ENCODE data around the gene DMAC2L.
"Not testable (repeated sequence)": the region's sequence is repeated elsewhere in the genome, so short reads cannot be mapped to it uniquely, and the experiment has no call there.

DMAC2L gene, protein sequence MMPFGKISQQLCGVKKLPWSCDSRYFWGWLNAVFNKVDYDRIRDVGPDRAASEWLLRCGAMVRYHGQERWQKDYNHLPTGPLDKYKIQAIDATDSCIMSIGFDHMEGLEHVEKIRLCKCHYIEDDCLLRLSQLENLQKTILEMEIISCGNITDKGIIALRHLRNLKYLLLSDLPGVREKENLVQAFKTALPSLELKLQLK

DNA sequence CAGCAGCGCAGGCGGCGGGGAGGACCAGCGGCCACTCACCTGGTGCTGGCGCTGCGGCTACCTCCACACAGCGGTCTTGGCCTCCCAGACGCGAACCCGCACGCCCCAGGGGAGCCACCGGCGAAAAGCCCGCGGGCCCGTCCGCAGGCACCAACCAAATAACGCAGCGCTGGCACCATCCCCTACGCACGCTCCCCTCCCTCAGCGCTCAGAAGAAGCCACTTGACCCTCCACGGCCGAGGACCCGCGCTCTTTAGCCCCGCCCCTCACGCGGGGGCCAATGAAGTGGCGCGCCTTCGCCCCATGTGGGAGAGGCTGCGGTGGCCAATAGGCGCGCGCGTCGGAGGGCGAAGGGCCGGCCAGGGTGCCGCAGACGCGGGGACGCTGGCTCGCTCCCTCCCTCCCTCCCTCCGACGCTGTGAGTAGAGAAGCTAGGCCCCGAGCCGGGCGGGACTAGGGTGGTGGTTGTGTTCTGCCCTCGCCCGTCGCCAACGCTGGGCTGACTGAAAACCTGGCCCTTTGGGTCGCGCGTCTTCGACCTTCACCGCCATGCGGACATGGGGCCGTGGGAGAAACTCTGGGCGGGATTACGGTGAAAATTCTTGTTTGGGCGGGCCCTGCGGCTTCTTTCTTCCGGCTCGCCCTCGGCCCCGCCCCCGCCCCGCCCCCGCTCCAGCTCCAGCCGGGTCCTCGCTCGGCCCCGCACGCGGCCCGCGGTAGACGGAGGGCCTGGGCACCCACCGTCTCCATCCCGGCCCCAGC is at the start of gene DMAC2L, which contains the start of gene L2HGDH:
Gene DMAC2L, plus strand, starts transcription at position 353 of the 762 bp plus-strand sequence. CDS start 9,164 bp downstream, outside the sequence.
Gene L2HGDH, minus strand, starts transcription at position 258 of the 762 bp plus-strand sequence. Its CDS starts 79 bp downstream, at position 179.
- peak; percentile 95 for DNase-seq

DNA sequence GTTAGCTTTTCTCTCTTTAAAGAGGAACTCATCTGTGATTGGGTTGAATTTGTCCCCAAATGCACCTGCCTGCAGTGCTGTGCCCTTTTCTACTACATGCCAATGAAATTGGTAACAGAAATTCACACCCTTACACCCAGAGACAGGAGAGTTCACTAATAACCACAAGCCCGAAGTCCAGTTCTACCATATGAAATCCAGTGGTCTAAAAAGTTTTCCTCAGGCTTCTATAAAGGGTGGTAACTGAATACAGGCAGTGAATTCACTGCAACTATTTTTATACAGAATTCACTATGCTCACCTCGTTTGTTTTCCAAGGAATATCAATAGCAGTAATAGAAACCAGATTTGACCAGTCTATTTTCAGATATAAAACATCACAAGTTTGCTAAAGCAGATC is 49.3 kb upstream of the DMAC2L start:
- DNase-seq = no peak

DNA sequence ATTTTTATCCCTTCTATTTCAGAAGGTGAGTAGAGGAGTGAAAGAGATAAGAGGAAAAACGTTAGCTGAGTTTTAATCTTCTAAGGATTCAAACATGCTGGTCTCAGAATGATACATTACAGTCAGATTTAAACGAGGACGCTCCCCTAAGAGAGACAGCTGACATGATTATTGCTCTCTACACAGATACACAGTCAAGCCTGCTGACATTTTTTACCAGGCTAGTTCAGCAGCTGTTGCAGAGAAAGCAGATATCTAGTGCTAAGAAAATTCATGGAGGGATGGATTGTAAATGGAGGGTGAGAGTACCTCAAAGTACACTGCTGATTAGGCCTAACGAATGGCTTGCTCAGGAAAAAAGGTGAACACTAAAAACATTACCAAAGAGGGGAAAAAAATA is 48.8 kb upstream of the DMAC2L start:
- DNase-seq = no peak

DNA sequence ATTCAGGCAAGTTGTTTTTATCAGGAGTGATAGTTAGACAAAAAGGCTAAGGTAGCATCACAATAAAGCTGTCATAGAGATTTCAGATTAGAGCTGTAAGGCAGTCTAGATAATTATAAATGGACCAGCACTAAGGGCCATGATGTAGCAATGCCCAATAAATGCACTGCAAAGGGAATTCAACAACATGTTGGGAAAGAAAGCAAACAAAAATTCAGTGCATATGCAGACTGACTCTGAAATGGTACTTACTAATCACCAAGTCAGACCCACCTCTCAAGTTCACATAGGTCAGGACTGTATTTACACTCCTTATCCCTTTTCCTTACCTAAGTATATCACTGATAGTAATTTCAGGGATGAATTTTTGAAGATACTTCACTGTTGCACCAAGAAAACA is 47.1 kb upstream of the DMAC2L start:
- no peak for DNase-seq

DNA sequence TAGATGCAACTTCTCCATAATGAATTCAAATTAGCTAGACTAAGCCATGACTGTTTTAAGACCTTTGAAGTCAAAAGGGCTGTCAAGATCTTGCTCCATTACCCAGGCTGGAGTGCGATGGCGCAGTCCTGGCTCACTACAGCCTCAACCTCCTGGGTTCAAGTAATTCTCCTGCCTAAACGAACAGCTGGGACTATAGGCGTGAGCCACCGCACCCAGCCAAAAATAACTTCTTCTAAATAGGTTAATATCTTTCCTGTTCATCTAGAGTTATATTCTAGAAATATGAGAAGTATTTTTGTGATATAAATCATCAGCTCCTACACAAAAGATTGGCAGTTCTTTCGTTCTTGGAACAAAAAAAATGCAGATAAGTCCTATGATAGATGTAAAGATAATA is 41.2 kb upstream of the DMAC2L start:
- no peak for DNase-seq

DNA sequence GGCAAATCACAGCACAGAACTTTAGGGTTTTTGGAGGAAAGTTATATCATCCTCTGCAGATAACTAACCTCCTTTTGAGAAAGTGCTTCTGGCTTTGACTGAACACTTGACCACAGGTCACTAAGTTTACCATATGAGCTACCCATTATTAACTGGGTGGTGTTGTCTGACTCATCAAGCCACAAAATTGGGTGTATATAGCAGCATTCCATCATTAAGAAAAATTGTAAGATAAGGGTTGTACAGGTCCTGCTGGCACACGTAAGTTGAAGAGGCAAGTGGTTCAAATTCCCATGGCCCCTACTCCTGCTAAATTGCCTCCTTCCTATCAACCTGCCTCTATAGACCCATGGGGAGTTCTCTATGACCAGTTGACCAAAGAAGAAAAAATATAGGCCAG is 39.6 kb upstream of the DMAC2L start:
- no peak for DNase-seq

DNA sequence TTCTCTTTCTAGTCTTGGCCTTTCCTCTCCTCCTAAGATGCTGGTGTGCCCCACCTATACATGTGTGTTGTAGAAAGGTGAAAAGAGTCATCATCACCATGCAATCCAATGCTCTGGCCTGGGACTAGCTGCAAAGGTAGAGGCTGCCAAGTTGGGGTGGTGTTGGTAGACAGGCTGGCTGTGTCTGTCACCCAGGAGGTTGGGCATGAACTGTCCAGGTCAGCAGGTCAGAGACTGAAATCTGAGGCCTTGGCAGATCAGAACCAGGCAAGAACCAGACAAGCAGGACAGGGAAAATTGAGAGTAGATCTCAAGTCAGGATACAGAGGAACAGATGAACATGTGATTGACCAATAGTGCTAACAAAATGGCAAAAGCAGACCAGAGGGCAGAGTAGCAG is 26.3 kb upstream of the DMAC2L start:
- DNase-seq = no peak

DNA sequence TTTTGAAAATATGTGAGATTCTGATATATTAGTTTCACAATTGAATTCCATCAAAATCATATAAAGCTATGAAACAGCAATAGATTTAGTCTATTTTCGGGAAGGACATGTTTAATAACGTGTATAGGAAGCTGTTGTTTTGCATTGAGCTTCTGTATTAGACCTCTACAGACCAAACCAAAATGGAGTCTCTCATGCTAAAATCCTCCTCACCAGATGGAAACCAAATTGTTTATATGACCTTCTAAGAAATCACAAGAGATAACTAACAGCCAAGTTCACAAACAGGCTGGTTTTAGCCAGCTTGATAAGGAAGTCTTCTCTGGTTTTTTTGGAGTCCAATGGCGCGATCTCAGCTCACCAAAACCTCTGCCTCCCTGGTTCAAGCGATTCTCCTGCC is 24.0 kb upstream of the DMAC2L start:
- DNase-seq = no peak

DNA sequence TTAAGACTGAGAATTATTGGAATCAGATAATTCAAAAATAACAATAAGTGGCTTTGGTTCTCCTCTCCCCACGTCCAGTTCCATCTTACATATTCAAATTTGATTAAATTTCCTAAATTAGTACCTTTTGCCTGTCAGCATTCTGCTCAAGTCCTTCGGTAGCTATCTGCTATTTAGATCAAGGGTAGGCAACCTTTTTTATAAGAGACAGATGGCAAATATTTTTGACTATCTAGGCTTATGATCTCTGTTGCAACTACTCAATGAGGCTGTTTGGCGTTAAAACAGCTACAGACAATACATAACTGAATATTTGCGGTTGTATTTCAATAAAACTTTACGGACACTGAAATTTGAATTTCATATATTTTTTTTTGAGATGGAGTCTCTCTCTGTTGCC is 21.8 kb upstream of the DMAC2L start:
- DNase-seq = no peak

DNA sequence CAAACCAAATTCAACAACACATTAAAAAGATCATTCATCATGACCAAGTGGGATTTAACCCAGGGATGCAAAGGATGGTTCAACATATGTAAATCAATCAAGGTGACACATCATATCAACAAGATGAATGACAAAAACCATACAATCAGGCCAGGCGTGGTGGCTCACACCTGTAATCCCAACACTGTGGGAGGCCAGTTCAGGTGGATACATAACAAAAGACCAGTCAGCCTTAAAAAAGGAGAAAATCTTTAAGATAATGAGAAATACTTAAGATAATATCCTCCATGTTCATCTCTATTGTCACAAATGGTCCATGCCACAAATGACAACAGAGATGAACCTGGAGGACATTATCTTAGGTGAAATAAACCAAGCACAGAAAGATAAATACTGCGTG is 12.5 kb upstream of the DMAC2L start:
- no peak for DNase-seq

DNA sequence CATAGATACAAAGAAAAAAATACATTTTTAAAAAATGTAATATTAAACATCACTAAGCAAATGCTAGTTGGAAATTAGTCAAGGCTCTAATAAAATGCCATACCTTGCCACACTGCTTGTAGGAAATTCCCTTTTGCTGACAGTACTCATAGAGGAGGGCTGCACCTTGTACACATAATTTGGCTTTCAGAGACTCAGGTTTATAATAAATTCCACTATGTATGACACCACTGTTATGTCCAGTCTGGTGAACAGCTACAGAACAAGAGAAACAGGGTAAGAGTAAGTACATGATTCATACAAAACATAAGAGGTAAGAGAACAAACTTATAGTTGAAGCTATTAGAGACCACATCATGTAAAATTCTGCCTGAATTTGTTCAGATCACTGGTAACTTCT is 10.2 kb upstream of the DMAC2L start:
- DNase-seq = no peak

DNA sequence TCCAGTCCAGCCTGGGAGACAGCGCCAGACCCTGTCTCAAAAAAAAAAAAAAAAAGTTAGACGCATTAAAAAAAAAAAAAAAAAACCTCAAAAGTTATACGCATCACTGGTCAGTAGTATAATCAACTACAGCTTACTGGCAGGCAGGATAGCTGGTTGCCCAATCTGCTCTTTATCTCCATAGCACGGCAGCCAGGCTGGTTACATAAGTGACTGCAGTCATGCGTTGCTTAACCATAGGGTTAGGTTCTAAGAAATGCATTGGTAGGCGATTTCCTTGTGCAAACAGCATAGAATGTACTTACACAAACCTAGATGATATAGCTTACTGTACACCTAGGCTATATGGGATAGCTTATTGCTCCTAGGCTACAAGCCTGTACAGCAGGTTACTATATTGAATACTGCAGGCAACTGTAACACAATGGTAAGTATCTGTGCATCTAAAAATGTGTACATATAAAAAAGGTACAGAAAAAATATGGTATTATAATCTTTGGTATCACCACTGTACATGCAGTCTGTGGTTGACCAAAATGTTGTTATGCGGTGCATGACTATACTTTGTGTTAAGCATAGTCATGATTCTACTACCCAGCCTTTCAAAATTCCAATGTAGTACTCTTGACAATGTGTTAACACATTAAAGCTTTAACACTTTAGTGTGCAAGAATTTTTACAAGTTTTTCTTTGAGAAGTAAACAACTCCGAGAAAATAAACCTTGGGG is 8.2 kb upstream of the DMAC2L start:
- no peak for DNase-seq

DNA sequence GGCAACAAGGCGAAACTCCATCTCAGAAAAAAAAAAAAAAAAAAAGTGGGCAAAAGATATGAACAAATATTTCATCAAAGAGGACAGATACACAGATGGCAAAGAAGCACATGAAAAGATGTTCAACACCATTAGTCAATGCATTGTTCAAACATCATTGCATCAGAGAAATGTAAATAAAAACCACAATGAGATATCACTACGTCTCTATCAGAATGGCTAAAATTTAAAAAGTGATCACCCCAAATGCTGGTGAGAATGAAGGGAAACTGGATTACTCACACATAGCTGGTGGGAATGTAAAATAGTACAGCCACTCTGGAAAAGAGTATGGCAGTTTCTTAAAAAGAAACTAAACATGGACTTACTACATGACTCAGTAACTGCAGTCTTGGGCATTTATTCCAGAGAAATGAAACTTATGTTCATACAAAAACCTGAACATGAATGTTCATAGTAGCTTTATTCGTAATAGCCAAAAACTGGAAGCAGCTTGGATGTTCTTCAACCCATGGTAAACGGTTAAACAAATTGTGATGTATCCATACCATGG is 3.7 kb upstream of the DMAC2L start:
- DNase-seq = no peak

DNA sequence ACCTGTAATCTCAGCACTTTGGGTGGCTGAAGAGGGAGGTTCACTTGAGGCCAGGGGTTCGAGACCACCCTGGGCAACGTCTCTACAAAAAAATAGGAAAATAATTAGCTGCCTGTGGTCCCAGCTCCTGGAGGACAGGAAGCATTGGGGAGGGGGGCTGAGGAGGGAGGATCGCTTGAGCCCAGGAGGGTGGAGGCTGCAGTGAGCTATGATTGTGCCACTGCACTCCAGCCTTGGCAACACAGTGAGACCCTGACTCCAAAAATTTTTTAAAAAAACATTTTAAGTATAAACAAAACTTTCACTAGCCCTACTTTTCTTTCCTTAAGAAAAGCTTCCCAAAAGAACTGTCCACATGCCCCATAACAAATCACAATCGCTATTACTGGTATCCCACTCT is 1.7 kb upstream of the DMAC2L start:
- no peak for DNase-seq

DNA sequence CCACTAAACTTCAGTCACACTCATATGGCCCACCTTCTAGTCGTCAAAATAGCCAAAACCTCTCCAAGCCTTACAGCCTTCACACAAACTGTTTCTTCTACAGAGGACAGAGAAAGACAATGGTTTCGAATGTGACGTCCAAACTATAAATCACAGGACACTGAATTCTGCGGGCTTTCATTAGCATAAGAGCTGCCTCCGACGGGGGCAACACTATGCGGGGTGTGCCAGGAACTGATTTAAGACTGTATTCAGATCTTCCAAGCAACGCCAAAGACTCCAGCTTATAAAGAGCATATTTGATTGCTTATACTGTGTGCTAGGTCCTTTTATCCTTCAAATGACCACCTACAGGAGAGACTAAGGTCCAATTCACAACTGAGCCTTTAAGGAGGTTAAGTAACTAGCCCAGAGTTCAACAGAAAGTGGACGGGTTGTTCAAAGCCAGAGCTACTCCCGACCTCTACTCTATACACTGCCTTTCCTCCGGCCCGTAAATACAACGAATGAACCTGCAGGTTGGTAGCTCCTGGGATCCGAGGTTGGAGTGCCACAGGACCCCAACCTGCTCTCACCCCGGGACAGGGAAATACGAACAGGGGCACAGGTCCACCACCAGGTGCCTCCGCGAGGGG is 670 bp upstream of the DMAC2L start:
- no peak for DNase-seq

DNA sequence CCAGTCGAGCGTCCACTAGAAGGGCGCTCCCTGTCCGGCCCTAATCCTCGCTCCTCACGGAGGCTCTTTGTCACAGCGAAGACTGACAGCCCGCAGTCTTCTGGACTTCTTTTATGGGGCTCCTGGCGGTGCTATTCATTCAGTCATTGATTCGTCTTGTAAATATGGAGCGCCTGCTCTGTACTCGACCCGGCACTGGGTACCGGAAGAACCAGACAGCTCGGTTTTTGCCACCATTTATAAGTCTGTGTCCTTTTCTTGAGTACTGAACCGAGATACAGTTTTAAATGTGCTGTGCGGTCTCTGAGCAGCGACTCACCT is 570 bp downstream of the DMAC2L start:
- DNase-seq = no peak

DNA sequence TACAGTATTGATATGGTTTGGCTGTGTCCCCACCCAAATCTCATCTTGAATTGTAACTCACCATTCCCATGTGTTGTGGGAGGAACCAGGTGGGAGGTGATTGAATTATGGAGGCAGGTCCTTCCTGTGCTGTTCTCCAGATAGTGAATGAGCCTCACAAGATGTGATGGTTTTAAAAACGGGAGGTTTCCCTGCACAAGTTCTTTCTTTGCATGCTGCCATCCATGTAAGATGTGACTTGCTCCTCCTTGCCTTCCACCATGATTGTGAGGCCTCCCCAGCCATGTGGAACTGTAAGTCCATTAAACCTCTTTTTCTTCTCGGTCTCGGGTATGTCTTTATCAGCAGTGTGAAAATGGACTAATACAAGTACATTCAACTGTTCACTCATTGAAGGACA is 2.0 kb downstream of the DMAC2L start:
- DNase-seq = not testable (repeated sequence)

DNA sequence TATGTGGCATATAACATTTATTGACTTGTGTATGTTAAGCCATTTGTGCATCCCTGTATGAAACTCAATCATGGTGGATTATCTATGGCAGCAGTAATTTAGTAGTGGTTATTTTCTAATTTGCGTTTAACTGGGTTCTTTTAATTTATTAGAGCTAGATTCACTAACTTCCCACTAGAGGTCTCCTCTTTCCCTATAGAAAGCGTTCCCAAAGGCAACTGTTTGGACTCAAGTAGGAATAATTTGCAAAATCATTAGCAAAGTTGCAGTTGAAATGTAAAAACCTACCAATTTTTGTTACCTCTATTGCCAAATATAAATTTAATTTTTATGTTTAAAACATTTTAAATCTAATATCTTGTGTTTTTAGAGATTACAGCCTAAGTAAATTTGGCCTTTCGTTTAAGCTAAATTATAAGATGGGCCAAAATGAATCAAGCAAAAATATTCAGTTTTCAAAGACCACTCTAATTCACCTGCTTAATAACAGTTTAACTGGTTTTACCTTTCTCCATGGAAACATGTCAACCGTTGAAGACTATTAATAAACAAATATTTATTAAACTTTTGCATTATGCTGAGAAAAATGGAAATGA is 6.0 kb downstream of the DMAC2L start:
- DNase-seq = no peak

DNA sequence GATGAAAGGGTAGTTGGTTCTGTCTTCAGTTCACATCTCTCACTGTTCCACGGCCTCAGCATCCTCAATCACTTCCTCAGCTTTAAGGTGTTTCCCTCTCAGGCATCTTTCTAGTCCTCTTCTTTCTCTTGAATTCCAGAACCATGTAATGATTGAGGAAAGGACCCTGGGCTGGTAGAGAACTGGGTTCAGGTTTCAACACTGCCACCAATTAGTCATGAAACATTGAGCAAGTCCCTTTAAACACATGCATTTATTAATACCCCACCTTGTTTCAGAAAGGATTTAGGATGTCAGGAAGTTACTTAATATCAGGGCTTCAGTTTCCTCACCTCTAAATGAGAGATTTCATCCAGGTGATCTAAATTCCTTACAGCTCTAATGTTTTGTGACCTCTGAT is 7.2 kb downstream of the DMAC2L start:
- DNase-seq = no peak

DNA sequence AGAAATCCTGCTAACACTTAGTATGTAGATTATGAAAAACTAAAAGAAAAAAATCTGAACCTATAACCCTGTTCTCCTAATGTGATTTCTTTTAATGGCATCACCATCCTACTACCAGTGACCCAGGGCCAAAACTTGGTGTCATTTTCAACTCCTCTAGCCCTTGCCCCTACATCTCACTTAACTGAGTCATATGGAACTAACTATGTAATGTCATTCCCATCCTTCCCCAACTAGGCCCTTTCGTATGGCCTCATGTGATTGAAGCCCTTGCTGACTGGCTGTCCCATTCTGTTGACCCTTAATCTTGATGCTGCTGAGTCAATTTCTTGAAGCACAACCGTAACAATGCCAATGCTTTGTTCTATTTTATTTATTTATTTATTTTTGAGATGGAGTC is 7.6 kb downstream of the DMAC2L start:
- DNase-seq = no peak

DNA sequence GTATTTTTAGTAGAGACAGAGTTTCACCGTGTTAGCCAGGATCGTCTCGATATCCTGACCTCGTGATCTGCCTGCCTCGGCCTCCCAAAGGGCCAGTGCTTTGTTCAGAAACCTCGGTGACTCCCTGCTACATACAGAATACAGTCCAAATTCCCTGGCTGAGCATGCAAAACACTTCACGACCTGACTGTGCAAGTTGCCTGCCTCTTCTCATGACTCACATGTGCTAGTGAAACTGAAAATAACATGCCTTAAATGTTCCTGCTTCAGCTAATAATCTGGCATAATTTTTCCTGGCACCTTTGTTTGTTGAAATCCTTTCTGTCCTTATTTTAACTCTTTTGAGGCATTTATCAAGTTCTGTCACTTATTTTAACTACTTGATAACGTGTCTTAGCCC is 8.2 kb downstream of the DMAC2L start:
- DNase-seq = no peak

DNA sequence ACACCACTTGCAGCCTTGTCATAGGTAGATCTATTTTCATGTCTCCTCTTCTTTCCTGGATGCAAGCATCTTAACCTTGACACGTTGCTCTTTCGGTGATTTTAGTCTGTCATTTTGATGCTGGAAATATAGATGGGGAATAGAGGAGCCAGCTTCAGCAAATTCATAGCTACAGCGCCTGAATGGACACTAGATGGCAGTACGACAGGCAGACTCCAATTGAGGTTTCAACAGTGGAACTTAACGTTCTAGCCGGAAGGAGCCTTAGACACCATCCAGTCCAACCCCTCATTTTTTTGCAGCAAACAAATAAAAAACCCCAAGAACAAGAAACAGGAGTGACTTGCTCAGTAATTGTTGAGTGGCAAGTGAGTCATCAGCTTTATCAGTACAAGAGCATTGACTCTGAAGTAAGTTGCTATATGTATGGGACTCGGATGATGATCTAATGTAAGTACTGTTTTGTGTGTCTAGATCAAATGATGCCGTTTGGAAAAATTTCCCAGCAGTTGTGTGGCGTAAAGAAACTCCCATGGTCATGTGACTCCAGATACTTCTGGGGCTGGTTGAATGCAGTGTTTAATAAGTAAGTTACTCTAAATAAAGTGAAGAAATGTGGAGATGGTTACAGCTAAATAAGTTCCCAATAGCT is 9.0 kb downstream of the DMAC2L start:
- peak; percentile 65 for DNase-seq
